GM19238 (cell line): ENCODE results near the gene GRK4.
"Not testable (repeated sequence)": the region's sequence is repeated elsewhere in the genome, so short reads cannot be mapped to it uniquely, and the experiment has no call there.

ENCODE experiments used
- DNase-seq: peaks from one replicate; pipeline ENCODE4 v3.0.0; 2011; ENCODE audit warnings: low spot score; ENCODE audit not compliant: insufficient read length

GRK4 gene

DNA sequence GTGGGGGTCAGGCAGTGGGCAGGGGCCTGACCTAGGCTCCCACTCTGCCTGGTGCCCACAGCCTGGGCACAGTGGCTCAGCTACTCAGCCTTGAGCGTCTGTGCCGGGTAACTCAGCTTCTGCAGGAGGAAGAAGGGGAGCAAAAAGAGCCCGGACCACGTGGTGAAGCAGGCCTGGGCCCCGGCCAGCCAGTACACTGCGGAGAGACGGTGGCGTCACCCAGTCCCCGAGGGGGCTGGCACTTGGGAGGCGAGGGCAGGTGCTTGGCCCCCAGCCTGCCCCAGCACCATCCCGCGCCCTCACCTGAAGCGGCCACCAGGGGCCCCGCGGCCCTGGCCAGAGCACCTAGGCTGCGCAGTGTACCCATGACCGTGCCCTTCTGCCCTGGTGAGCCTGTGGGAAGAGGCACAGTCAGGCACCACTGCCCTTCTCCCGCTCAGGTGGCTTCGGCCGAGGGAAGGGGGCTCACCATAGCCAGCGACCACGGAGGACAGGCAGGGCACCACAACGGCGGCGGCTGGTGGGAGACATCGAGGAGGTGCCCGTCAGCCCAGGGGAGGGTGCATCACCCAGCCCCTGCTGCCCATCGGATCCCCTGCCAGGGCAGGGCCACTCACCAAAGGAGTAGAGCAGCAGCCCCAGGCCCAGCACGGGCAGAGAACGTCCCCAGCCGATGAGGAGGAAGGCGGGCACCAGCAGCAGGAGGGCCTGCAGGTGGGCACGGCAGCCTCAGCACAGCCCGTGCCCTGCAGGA, 32.4 kb upstream of the GRK4 start:
- no peak for DNase-seq

- peak; percentile 66 for DNase-seq
These were observed 31.7 kb upstream of the GRK4 start for GRCh38 chr4:2931512-2932301.

DNA sequence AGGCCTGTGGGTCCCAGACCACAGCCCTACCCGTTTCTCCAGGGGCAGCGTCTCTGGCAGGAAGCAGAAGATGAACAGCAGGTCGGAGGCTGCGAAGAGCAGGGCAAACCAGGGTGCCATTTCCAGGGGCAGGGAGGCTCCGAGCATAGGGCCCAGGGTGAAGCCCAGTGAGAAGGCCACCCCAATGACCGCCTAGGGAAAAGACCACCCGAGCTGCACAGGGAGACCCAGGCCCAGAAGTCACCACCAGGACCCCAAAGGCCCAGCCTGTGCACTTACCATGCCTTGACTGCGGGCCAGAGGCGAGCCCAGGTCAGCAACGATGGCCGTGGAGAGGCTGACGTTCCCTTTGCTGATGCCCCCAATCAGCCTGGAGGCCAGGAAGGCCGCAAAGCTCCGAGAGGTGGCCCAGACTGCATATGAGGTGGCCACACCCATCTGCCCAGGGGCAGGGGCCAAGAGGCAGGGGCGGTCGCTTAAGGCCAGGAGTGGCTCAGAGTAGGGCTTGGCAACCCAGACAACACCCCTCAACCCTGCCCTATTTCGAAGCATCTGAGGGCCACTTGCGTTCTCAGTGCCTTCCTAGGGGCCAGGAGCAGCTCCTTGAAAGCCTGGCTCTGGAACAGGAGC, 30.9 kb upstream of the GRK4 start:
- DNase-seq, result no peak

DNA sequence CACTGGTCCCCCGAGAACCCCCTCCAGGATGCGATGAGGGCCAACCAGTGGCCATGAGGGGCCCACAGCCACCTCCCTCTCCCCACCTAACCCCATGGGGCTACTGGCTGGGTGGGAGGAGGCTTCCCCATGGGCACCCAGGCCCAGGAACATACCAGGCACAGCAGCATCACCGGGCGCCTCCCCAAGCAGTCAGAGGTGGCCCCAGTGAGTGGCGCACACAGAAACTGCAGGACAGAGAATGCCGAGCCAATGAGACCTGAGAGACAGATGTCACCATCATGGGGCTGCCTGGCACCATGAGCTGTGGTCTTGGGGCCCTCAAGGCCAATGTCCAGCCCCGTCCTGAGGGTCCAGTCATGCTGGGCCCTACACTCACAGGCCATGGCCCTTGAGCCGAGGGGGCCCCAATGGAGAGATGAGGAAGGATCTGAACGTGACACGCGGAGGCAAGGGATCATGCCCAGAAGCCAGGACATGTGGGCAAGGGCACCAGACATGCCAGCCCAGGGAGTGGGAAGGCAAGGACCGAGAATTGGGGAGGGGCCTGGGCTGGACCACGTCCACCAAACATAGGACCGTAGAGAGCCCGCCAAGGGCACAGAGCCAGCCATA, 30.3 kb upstream of the GRK4 start:
- no peak for DNase-seq

DNA sequence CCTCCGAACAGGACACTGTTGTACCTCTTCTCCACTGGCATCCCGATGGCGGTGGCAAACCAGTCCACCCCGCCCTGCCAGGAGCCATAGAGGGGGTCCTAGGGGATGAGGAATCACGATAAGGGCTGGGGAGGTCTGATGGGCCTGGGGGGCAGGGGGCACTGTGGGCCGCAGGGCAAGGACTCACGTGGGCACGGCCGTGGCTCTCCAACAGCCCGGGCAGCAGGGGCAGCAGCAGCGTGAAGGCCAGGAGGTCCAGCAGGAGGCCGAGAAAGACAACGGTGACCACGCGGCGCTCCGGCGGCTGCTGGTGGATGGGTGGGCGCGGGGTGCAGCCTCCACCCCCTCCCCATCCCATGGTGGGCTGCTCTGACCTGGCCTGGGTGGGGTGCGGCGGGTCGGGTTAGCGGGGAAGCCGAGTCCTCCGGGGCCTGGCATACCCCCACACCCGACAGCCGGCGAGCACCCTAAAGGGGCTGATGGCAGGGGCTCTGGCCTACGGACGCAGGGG, 29.8 kb upstream of the GRK4 start:
- DNase-seq, result no peak

GRCh38 chr4:2934077-2934812, 29.1 kb upstream of the GRK4 start:
- DNase-seq, result peak; percentile 45

DNA sequence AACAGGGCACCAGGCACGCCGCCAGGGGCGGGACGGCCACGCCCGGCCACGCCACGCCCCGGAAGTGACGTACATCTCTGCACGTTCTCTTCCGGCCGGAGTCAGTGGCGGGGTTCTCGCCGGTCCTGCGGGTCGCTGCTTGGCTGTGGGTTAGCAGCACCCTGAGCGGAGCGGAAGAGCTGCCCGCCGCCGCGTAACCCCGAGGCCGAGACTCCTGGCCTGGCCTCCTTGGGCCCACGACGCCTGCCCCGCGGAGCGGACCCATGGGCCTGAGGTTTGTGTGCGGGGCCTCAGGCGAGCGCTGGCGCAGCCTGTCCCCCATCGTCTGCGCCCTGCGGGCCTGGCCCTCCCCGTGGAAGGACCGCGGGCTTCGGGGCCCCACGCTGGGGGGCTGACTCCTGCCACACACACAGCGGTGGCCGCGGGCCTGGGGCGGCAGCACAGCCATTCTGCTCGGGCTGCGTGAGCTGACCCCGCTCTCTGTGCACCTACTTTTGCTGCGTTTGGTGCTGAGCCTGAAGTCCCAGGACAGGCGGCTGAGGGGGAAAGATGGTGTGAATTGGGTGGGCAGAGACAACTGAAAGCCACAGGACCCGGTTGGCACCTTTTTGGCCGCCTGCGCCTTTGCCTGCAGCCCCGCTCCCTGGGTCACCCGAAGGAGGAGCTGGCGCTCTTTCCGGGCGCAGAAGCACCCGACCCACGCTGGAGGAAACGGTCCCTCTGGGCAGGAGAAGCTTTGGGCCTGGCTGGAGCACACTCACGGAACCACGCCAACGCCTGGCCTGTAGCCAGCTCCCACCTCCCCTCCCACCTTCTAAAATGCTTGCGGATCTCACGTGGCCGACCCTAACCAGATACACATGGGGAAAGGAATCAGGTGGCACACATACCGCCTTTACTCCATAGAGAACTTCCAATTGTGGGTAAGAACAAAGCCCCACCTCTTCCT, 28.3 kb upstream of the GRK4 start:
- DNase-seq, result peak; percentile 93

DNA sequence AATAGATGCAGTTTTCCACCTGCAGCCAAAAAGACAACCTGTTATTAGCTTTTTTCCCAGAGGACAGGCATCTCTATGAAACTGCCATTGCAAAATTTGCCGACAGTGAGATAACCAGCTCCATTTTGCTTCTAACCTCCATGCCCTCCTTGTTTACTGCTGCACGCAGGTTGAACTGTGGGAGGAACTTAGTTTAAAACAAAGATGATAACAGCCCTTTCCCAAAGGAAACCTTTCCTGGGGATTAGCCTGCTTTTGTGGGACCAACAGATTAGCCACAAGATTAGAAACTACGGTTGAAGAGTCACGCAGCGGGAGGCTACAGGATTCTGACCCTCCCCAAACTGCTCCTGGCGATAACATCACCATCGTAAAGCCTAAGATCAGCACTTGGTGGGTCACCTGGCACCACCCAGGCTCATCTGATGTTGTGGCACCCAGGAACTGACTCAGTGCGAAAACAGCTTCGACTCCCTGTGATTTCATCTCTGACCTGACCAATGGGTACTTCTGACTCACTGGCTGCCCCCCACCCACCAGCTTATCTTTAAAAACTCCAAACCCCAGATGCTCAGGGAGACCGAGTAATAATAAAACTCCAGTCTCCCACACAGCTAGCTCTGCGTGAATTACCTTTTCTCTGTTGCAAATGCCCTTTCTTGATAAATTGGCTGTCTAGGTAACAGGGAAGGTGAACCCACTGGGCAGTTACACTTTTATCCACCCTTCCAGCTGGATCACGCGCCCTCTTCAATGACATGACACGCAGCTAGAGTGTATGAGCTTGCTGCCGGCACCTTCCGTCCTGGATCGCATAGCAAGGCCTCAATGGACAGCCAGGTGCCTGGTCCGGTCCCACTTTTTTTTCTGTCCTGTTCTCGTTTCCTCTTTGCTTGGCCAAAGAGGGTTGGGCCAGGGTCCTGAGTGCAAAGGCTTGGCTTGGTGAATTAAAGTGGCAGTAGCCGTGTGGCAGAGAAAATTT, 27.3 kb upstream of the GRK4 start:
- DNase-seq, result no peak

DNA sequence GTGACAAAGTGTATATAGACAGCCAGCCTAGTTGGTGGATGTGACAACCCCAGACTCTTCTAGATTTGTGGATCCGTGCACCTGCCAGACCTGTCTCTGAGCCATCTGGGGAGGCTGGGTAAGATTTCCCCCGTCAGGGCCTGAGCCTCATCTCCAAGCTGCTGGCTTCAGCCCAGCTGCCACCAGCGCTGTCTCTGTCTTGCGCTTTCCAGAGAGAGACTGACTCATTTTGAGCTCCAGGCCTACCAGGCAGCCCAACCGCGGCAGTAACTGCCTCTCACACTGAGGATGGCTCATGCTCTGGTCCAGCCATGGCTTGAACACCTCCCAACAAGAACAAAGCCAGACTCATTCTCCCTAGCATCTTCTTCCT, 26.6 kb upstream of the GRK4 start:
- DNase-seq, result peak; percentile 35

DNA sequence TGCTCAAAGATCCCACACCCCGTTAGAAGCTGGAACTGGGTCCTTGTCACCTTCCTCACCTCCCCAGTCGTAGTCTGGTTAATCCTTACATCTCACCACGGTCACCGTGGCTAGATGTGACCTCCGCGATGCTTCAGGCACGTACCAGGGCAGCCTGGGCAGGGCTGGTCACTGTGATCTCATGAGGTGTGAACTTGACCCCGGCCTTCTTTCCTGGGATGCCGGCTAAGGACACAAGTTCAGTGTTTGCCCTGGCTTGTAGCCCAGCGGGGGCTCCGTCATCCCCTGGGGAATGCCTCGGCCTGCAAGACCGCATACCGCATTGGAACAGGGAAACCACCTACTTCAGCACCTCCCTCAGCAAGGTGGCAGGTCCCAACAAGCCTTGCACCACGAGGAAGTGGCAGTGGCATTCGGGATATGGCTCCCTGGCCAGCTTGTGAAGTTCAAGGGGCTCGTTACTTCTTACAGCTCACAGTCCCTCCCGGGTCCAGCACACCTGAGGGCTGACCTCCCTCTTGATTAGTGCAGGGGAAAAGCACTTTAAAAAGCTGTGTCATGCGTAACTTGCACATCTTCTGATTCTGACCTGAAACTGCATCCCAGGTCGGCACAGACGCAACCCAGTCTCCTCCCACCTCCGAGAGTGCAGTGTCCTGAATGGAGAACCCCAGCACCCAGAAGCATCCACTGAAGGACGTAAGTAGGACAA, 26.1 kb upstream of the GRK4 start:
- DNase-seq, result no peak

- no peak for DNase-seq
These were observed 25.4 kb upstream of the GRK4 start for GRCh38 chr4:2937986-2938385.

- not testable (repeated sequence) for DNase-seq
These were observed 25.0 kb upstream of the GRK4 start for GRCh38 chr4:2938411-2938810.

DNA sequence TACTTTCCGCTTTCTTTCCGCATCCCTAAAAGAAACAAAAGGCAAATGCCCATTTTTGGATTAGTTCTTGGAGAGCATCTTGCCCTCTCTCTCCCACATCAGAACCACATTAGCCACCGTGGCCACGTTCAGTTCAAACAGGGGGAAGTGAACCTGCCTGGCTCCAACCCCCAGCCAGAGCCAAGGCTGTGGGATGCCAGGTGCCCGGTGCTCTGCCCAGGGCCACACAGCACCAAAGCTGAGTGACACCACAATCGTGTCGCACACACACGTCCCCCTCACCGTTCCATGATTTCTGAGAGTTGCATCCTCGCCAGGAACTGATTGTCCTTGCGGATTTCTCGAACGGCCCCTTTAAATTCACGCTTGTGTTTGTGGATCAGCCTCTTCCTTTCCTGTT, 24.5 kb upstream of the GRK4 start:
- no peak for DNase-seq

DNA sequence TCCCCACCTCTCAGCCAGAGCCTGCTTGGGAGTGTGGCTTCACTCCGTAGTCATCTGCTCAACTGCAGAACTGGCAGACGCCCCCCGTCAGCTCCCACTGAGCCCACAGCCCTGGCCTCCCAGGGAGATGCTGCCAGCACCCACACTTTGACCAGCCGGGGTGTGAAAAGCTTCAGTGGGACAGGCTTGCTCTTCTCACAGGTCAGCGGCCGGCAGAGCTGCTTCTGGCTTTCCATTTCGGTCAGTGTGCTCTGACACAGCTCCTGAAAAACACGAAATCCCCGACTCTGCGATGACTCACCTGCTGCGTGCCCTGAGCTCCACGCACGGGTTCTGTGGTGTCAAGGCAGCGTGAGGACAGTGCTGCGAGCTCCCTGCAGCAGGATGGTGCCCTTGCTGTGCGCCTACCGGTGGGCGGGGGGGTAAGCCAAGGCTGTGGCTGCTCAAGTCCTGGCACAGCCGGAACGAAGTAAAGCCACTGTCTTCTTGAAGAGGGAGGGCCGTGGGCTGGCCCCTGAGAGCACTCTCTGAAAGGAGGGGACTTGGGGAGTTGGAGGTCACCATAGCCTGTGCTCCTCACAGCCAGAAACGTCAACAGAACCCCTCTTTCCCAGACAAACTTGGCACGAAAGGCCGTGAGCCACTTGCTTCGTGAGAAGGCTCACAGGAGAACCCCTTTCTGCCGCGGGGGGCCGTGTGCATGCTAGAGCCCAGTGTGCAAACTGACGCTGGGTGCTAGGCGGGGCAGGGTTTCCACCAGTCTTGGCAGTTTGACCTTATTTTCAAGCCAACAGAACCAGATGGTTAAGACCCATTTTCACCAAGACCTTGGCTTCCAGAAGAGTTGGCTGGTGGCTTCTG, 23.8 kb upstream of the GRK4 start:
- DNase-seq, result no peak

DNA sequence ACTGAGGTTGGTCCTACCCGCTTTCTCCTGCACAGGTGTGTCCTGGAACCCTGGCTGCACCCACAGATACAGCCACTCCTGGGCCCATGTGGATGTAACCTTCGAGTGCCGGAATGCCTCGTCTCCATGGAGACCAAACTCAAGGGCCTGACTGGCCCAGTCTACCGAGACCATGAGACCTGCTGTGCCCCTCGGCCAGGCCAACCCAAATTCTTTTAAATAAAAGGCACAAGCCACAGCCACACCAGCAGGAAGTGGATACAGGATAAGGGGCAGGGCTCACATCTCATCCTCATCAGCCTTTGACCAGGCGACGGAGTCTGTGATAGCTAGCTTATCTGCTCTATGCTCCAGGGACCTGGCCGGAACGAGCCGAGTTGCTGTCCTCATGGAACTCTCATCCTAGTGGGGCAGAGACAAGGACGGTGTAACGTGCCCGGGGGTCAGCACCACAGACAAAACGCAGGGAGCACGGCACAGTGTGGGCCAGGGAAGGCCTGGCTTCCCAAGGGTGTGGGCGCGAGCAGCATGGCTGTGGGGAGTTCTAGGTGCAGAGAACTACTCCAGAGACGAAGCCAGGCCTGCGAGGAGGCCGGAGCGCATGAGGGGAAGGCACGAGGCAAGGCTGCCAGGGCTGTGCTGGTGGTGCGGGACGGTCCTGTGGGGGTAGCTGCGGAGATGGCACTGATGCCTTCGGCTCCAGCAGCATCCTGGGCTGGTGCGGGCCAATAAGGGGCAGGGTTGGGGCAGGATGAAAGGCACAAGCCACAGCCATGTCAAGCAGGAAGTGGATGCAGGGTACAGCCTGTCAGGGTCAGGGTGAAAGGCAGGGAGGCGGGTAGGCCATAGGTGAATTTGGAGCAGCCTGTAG, 22.9 kb upstream of the GRK4 start:
- no peak for DNase-seq
